ENCODE results near the gene HTR3A. TPM values are rescaled to one million over a fixed set of nuclear protein-coding genes. Genes with fewer than 3 reads are reported as not detected.
"Not testable (repeated sequence)": the region's sequence is repeated elsewhere in the genome, so short reads cannot be mapped to it uniquely, and the experiment has no call there.

The HTR3A gene
- total RNA-seq, 4 donors from 2014 or later, result 0.54 to 0.77 TPM; not detected in 2

DNA sequence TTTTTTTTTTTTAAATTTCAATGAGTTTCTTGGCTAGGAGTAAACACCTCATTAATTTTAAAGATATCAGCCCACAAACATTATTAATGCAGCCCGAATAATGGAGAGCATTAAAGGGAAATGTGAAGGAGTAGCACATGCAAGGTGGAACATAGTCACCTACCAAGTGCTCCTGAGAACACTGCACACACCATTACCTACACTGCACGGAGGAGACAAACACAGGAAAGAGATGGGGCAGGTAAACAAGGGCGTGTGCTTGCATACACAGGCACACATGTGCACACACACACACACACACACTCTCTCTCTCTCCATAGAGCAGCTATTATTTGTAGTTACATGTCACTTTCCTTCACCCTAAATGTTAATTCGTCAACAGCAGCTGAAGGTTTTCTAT, 40.1 kb upstream of the HTR3A start:
- H3K27me3 ChIP-seq, result peaks cover 14% of the 10 kb centered on the region
- WGBS, 2 donors (ENCODE audit: low coverage in 1 of 2), result 71 to 79% methylated on average over 3 to 4 of the region's 4 CpGs
- H3K9me3 ChIP-seq, result no peaks in the 10 kb centered on the region
- H3K4me3 ChIP-seq, result no peak overlapping the region
- no peak overlapping the region for H3K27ac ChIP-seq
- no peak for TF ChIP-seq EP300 (IDR thresholded peaks at IDR 0.05)
- no peak for TF ChIP-seq POLR2AphosphoS5 (IDR thresholded peaks at IDR 0.05)
- TF ChIP-seq, protein P1, sequence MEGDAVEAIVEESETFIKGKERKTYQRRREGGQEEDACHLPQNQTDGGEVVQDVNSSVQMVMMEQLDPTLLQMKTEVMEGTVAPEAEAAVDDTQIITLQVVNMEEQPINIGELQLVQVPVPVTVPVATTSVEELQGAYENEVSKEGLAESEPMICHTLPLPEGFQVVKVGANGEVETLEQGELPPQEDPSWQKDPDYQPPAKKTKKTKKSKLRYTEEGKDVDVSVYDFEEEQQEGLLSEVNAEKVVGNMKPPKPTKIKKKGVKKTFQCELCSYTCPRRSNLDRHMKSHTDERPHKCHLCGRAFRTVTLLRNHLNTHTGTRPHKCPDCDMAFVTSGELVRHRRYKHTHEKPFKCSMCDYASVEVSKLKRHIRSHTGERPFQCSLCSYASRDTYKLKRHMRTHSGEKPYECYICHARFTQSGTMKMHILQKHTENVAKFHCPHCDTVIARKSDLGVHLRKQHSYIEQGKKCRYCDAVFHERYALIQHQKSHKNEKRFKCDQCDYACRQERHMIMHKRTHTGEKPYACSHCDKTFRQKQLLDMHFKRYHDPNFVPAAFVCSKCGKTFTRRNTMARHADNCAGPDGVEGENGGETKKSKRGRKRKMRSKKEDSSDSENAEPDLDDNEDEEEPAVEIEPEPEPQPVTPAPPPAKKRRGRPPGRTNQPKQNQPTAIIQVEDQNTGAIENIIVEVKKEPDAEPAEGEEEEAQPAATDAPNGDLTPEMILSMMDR (IDR thresholded peaks at IDR 0.05), result no peak
- TF ChIP-seq POLR2A (IDR thresholded peaks at IDR 0.05), result no peak
- no peaks in the 10 kb centered on the region for H3K4me1 ChIP-seq
- no peaks in the 10 kb centered on the region for H3K36me3 ChIP-seq
- ATAC-seq, result no peak

DNA sequence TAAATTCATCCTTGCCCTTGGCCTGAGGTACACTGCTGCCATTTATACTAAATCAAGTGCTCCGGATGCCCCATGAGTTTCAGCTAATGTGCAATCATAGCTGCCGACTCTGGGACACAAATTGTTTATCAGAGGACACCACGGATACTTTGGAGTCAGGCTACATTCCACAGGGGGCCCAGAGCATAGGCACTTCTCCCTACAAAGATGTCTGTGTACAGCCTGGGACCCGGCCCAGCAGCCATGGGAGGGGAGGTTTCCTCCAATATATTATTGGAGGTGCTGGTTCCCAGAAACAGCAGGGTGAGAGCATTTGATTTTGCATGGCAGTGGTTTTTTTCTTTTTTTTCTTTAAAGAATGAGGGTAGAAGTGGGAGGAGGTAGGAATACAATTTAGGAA, 39.0 kb upstream of the HTR3A start:
- no peaks in the 10 kb centered on the region for H3K36me3 ChIP-seq
- no peak overlapping the region for H3K27ac ChIP-seq
- no peaks in the 10 kb centered on the region for H3K4me1 ChIP-seq
- H3K9me3 ChIP-seq, result no peaks in the 10 kb centered on the region
- H3K4me3 ChIP-seq, result no peak overlapping the region
- H3K27me3 ChIP-seq, result peaks cover 14% of the 10 kb centered on the region
- TF ChIP-seq, protein P1 (IDR thresholded peaks at IDR 0.05), result no peak
- TF ChIP-seq POLR2A (IDR thresholded peaks at IDR 0.05) (no peak), EP300 (IDR thresholded peaks at IDR 0.05) (no peak), POLR2AphosphoS5 (IDR thresholded peaks at IDR 0.05) (no peak)
- ATAC-seq, result no peak
- WGBS, 2 donors (ENCODE audit: low coverage in 1 of 2), result 27 to 79% methylated on average over 3 to 4 of the region's 4 CpGs

DNA sequence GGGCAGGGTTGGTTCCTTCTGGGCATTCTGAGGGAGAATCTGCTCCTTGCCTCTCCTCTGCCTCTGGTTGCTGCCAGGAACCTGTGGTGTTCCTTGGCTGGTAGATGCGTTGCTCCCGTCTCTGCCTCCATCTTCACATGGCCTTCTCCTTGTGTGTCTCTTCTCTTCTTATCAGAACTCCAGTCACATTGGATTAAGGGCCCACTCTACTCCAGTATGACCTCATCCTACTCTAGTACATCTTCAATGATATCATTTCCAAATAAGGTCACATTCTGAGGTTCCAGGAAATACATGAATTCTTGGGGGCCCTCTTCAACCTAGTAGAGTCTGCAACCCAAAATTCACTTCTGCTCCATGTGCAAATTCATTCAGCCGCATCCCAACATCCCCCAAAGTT, 37.0 kb upstream of the HTR3A start:
- 60 to 73% methylated on average over 3 of the region's 3 CpGs for WGBS, 2 donors (ENCODE audit: low coverage in 1 of 2)
- ATAC-seq, result no peak
- TF ChIP-seq POLR2A (IDR thresholded peaks at IDR 0.05) (no peak), POLR2AphosphoS5 (IDR thresholded peaks at IDR 0.05) (no peak), EP300 (IDR thresholded peaks at IDR 0.05) (no peak)
- TF ChIP-seq, protein P1 (IDR thresholded peaks at IDR 0.05), result no peak

DNA sequence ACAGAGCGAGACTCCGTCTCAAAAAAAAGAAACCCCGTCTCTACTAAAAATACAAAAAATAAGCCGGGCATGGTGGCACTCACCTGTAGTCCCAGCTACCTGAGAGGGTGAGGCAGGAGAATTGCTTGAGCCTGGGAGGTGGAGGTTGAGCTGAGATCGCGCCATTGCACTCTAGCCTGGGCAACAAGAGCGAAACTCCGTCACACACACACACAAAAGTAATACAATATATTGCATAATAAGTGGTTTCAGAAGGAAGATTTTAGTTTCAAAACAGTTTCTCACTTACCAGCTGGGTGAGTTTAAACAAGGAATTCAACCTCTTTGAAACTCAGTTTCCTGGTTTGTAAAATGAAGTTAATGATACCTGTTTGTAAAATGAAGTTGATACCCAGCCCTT, 32.7 kb upstream of the HTR3A start:
- H3K9me3 ChIP-seq, result no peaks in the 10 kb centered on the region
- no peaks in the 10 kb centered on the region for H3K27me3 ChIP-seq
- no peaks in the 10 kb centered on the region for H3K36me3 ChIP-seq
- H3K4me1 ChIP-seq, result no peaks in the 10 kb centered on the region
- no peak for TF ChIP-seq EP300 (IDR thresholded peaks at IDR 0.05)
- no peak for TF ChIP-seq POLR2AphosphoS5 (IDR thresholded peaks at IDR 0.05)
- TF ChIP-seq, protein P1 (IDR thresholded peaks at IDR 0.05), result no peak
- no peak for TF ChIP-seq POLR2A (IDR thresholded peaks at IDR 0.05)
- ATAC-seq, result no peak
- WGBS, 2 donors (ENCODE audit: low coverage in 1 of 2), result 95% methylated on average over 5 to 8 of the region's 8 CpGs
- no peak overlapping the region for H3K27ac ChIP-seq
- H3K4me3 ChIP-seq, result no peak overlapping the region

More for the DNA sequence above, 37.0 kb upstream of the HTR3A start:
- Histone ChIP-seq H3K9me3 (no peaks in the 10 kb centered on the region), H3K27ac (no peak overlapping the region), H3K4me3 (no peak overlapping the region), H3K27me3 (peaks cover 14% of the 10 kb centered on the region), H3K36me3 (no peaks in the 10 kb centered on the region), H3K4me1 (no peaks in the 10 kb centered on the region)

DNA sequence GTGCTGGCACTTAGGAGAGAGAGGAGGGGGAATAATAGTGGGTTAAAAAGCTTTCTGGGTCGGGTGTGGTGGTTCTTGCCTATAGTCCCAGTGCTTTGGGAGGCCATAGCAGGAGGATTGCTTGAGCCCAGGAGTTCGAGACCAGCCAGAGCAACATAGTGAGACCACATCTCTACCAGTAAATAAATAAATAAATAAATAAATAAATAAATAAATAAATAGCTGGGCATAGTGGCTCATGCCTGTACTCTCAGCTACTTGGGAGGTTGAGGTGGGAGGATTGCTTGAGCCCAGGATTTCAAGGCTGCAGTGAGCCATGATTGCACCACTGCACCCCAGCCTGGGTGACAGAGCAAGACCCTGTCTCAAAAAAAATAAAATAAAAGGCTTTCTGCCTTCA, 28.7 kb upstream of the HTR3A start:
- ATAC-seq, H3K27ac ChIP-seq, H3K36me3 ChIP-seq, H3K4me1 ChIP-seq, H3K4me3 ChIP-seq, H3K9me3 ChIP-seq, H3K27me3 ChIP-seq: not testable (repeated sequence)
- 60% methylated on average over 2 of the region's 2 CpGs; no CpG with 5 or more reads in 1 of the 2 donors for WGBS, 2 donors (ENCODE audit: low coverage in 1 of 2)
